ENCODE measurements around the gene WNT8A.
"Not testable (repeated sequence)": the region's sequence is repeated elsewhere in the genome, so short reads cannot be mapped to it uniquely, and the experiment has no call there.

WNT8A gene

GRCh38 chr5:138083702-138084101, at the start of gene WNT8A:
WNT8A (plus strand) TSS chr5:138084033; CDS start chr5:138084128, 95 bp downstream.
- H3K27ac ChIP-seq, result no peak within 1 kb of the TSS
- no peak for TF ChIP-seq ZFX (IDR thresholded peaks at IDR 0.05)
- no peak for TF ChIP-seq CTCF (conservative IDR thresholded peaks at IDR 0.05)

- no peak overlapping the region for H3K27ac ChIP-seq
- TF ChIP-seq ZFX (IDR thresholded peaks at IDR 0.05) (no peak), CTCF (conservative IDR thresholded peaks at IDR 0.05) (peak; percentile 96)
Measured at GRCh38 chr5:138035605-138036537, 48.0 kb upstream of the WNT8A start.

- H3K27ac ChIP-seq, result no peak overlapping the region
- TF ChIP-seq ZFX (IDR thresholded peaks at IDR 0.05) (no peak), CTCF (conservative IDR thresholded peaks at IDR 0.05) (no peak)
Measured at GRCh38 chr5:138037271-138037670, 46.6 kb upstream of the WNT8A start.

GRCh38 chr5:138037907-138038633, 45.8 kb upstream of the WNT8A start:
- no peak overlapping the region for H3K27ac ChIP-seq
- TF ChIP-seq CTCF (conservative IDR thresholded peaks at IDR 0.05) (no peak), ZFX (IDR thresholded peaks at IDR 0.05) (no peak)

GRCh38 chr5:138038826-138039225, 45.0 kb upstream of the WNT8A start:
- H3K27ac ChIP-seq, result no peak overlapping the region
- TF ChIP-seq ZFX (IDR thresholded peaks at IDR 0.05) (no peak), CTCF (conservative IDR thresholded peaks at IDR 0.05) (no peak)

- not testable (repeated sequence) for H3K27ac ChIP-seq
Measured at GRCh38 chr5:138045283-138045682, 38.5 kb upstream of the WNT8A start.

GRCh38 chr5:138051441-138052296, 32.2 kb upstream of the WNT8A start:
- no peak overlapping the region for H3K27ac ChIP-seq
- TF ChIP-seq CTCF (conservative IDR thresholded peaks at IDR 0.05) (no peak), ZFX (IDR thresholded peaks at IDR 0.05) (no peak)

GRCh38 chr5:138052718-138053117, 31.1 kb upstream of the WNT8A start:
- not testable (repeated sequence) for H3K27ac ChIP-seq
